Thyroid gland (tissue), 4 donors: Measurements from ENCODE around the gene APBA1. TPM values are rescaled to one million over a fixed set of nuclear protein-coding genes. Genes with fewer than 3 reads are reported as not detected.
A peak's percentile ranks its signal among the peaks of the same experiment; 100 is the strongest.

Source experiments
- DNase-seq, 2 donors: peaks; one replicate each; pipeline ENCODE4 v3.0.0-alpha.2; 2019
- H3K27ac ChIP-seq, 3 donors: fragments of 200-600 bp; sonication (generic); 1 replicate in 2 of 3; 2 replicates in 1 of 3; pipeline ENCODE4 v1.5.1; 2016 to 2019; ENCODE audit warnings: mild to moderate bottlenecking in 1 of 3, moderate library complexity in 1 of 3
- H3K27me3 ChIP-seq: fragments of 200-600 bp; sonication (generic); one replicate; pipeline ENCODE4 v1.5.1; 2019
- H3K36me3 ChIP-seq, 2 donors: fragments of 200-600 bp; sonication (generic); one replicate each; pipeline ENCODE4 v1.5.1; 2016 to 2019
- H3K4me1 ChIP-seq, 2 donors: fragments of 200-600 bp; sonication (generic); one replicate each; pipeline ENCODE4 v1.5.1; 2017 to 2019
- H3K4me3 ChIP-seq, 3 donors: fragments of 200-600 bp; sonication (generic); replicated peaks in 1 of 3; 1 replicate in 2 of 3; 2 replicates in 1 of 3; pipeline ENCODE4 v1.5.1; 2016; ENCODE audit warnings: mild to moderate bottlenecking in 1 of 3
- H3K9me3 ChIP-seq: fragments of 200-600 bp; sonication (generic); one replicate; pipeline ENCODE4 v1.5.1; 2017
- POLR2A ChIP-seq, 2 donors: fragments of 450-650 bp; IDR thresholded peaks; one replicate each; pipeline ENCODE4 v1.6.1; 2017; ENCODE audit warnings: antibody characterized with exemption in 2 of 2, mild to moderate bottlenecking in 2 of 2, moderate library complexity in 1 of 2
- WGBS, 2 donors: methylation state at CpG; one replicate each; pipeline ENCODE4 v1.1.5; 2017; 5-methylcytosine and 5-hydroxymethylcytosine counted together
- intact Hi-C: fragments of 100-400 bp; cut with DNase I; formaldehyde crosslinking; loops from one replicate; pipeline ENCODE4 v1.15.1; 2023
- total RNA-seq, 4 donors: library from RNA; depleted of rRNA; stranded (reverse); fragments of >200 nt; gene quantifications; one replicate each; pipeline ENCODE4 v1.2.3, GENCODE V29; 2016
- TF ChIP-seq, protein P1 (sequence below), 6 experiments: fragments of 200-600 bp in 3 of 6; fragments of 450-650 bp in 3 of 6; sonication (generic) in 3 of 6; IDR thresholded peaks; one replicate each; pipeline ENCODE4 v1.5.1; 2016 to 2019; ENCODE audit warnings: antibody characterized with exemption in 6 of 6, mild to moderate bottlenecking in 2 of 6, inconsistent platforms in 1 of 6, moderate library complexity in 1 of 6

The APBA1 gene
- total RNA-seq, 4 donors from 2014 or later: 2.8 to 11.2 (median 3.8) TPM

DNA sequence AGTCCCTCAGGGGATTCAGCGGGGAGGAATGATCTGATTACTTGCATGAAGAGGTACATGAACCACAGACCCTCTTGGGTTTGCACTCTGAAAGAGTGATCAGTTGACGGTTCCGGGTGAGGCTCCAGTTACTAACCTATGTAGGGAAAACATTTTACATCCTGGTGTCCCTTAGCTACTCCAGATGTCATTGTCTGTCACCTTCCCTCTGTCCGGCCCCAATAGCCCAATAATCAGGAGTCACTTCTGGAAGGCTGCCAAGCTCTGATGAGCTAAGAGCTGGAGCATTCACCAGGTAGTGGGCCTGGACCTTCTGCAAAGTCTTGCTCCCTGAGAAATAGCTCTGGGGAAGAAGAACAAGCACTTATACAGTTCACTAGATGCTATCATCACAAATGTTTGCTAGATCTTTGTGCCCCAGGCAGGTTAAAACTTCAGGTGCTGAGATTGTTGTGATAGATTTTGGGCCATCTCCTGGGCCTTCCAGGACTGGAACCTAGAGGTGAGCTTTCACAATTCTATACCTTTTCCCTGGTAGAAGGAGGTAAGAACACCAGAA lies 282.7 kb downstream of the APBA1 start:
- Histone ChIP-seq H3K36me3 (peaks cover 28 to 39% of the 10 kb centered on the region in 2 donors), H3K27me3 (no peaks in the 10 kb centered on the region), H3K27ac (no peak overlapping the region), H3K9me3 (no peaks in the 10 kb centered on the region), H3K4me1 (peaks cover 10 to 13% of the 10 kb centered on the region in 2 donors), H3K4me3 (no peak overlapping the region)
- WGBS, 2 donors: 90 to 96% methylated on average over 4 of the region's 4 CpGs
- no peak for TF ChIP-seq POLR2A (IDR thresholded peaks at IDR 0.05)
- TF ChIP-seq, protein P1, sequence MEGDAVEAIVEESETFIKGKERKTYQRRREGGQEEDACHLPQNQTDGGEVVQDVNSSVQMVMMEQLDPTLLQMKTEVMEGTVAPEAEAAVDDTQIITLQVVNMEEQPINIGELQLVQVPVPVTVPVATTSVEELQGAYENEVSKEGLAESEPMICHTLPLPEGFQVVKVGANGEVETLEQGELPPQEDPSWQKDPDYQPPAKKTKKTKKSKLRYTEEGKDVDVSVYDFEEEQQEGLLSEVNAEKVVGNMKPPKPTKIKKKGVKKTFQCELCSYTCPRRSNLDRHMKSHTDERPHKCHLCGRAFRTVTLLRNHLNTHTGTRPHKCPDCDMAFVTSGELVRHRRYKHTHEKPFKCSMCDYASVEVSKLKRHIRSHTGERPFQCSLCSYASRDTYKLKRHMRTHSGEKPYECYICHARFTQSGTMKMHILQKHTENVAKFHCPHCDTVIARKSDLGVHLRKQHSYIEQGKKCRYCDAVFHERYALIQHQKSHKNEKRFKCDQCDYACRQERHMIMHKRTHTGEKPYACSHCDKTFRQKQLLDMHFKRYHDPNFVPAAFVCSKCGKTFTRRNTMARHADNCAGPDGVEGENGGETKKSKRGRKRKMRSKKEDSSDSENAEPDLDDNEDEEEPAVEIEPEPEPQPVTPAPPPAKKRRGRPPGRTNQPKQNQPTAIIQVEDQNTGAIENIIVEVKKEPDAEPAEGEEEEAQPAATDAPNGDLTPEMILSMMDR (IDR thresholded peaks at IDR 0.05): no peak
- intact Hi-C loops: no loop called here
- DNase-seq: no peak

DNA sequence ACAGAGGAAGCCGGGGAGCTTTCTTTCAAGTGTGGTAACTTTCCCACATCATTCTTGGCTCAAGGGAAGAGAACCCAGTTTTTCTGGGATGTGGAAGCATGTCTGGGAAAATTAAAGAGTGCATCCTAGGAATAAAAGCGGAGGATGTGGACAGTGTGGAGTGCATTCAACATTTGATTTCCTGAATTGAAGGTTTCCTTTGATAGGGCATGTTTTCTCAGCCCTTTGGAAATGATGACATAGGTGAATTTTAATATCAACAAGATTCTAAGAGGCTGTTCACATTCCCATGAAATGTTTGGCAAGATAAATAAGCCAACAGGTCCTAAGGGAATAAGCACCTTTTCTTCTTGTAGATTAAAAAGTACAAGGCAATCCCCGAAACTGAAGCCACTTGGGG lies 283.6 kb downstream of the APBA1 start:
- H3K36me3 ChIP-seq: peaks cover 34 to 43% of the 10 kb centered on the region in 2 donors
- DNase-seq: no peak
- TF ChIP-seq, protein P1 (IDR thresholded peaks at IDR 0.05): no peak
- no peak for TF ChIP-seq POLR2A (IDR thresholded peaks at IDR 0.05)
- H3K27ac ChIP-seq: no peak overlapping the region
- no peak overlapping the region for H3K4me3 ChIP-seq
- peaks cover 10 to 13% of the 10 kb centered on the region in 2 donors for H3K4me1 ChIP-seq
- no peaks in the 10 kb centered on the region for H3K9me3 ChIP-seq
- intact Hi-C loops: no loop called here
- 82 to 88% methylated on average over 3 of the region's 3 CpGs for WGBS, 2 donors
- no peaks in the 10 kb centered on the region for H3K27me3 ChIP-seq

DNA sequence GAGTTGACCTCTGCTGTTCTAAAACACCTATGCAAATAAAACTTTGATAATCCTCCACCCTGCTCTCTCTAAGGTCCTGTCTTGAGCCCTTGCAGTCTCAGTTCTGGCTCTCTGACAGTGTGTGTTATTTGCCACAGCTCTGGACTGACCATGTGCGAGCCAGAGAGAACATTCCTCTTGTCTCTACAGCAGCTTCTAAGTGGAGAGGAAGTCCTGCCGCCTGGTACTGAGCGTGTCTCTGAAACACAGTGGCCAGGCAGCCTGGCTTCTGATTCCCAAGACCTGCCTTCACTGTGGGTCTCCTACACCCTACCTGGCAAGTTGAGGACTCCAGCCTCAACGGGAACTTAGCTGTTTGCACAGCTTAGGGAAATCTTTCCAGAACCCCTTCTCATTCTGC lies 285.5 kb downstream of the APBA1 start:
- H3K4me3 ChIP-seq: no peak overlapping the region
- 83 to 88% methylated on average over 4 of the region's 4 CpGs for WGBS, 2 donors
- no peak for DNase-seq
- H3K27me3 ChIP-seq: no peaks in the 10 kb centered on the region
- peak overlapping the region in 1 of 3 donors; percentile 6 for H3K27ac ChIP-seq
- peaks cover 28 to 36% of the 10 kb centered on the region in 2 donors for H3K36me3 ChIP-seq
- TF ChIP-seq, protein P1 (IDR thresholded peaks at IDR 0.05): no peak
- TF ChIP-seq POLR2A (IDR thresholded peaks at IDR 0.05): no peak
- intact Hi-C loops: no loop called here
- no peaks in the 10 kb centered on the region for H3K9me3 ChIP-seq
- H3K4me1 ChIP-seq: peaks cover 6 to 10% of the 10 kb centered on the region in 2 donors

DNA sequence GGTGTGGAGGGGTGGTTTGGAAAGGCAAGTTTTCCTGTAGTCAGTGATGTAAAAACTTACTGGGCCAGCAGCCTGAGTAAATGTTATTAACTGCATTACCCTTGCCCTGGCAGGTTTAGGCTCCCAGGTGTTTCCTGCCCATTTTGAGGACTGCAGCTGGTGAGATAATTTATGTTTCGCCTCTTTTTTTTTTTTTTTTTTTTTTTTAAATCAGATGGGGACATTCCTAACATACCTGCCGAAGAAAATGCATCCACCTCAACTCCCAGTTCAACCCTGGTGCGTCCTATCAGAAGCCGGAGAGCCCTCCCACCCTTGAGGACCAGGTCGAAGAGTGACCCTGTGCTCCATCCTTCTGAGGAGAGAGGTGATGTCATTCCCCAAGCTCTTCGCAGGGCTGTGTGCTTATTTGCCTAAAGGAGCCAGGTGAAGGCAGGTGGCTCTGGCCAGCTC lies 286.6 kb downstream of the APBA1 start:
- Histone ChIP-seq H3K27me3 (no peaks in the 10 kb centered on the region), H3K36me3 (peaks cover 24 to 43% of the 10 kb centered on the region in 2 donors), H3K27ac (peak overlapping the region in 2 of 3 donors; percentile 63 to 73), H3K9me3 (no peaks in the 10 kb centered on the region), H3K4me1 (peaks cover 10 to 11% of the 10 kb centered on the region in 2 donors), H3K4me3 (no peak overlapping the region)
- DNase-seq: peak in 1 of 2 donors; percentile 28
- intact Hi-C loops: no loop called here
- WGBS, 2 donors: 49 to 50% methylated on average over 6 of the region's 6 CpGs
- TF ChIP-seq, protein P1 (IDR thresholded peaks at IDR 0.05): no peak
- no peak for TF ChIP-seq POLR2A (IDR thresholded peaks at IDR 0.05)

DNA sequence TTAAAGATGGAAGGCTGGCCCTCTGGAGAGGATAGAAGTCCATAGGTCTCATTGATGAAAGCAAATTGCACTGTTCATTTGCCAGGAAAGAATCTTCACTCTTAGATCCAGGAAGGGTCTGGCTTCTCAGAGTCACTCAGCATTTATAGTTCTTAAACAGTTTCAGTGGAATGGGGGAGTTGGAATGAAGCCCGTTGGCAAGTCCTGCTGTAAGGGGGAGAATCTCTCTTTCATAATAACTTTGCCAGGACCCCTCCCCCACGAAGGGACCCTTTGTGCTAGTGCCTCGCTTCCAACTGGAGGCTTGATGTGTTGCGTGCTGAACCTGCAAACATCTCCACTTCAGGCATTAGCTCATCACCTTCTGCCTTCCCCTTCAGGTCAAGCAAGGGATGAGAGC lies 290.0 kb downstream of the APBA1 start:
- WGBS, 2 donors: 83 to 88% methylated on average over 4 of the region's 4 CpGs
- peaks cover 17 to 38% of the 10 kb centered on the region in 2 donors for H3K4me1 ChIP-seq
- no peaks in the 10 kb centered on the region for H3K27me3 ChIP-seq
- no peak for DNase-seq
- intact Hi-C loops: no loop called here
- H3K27ac ChIP-seq: peak overlapping the region in 2 of 3 donors; percentile 0 to 12
- no peak for TF ChIP-seq POLR2A (IDR thresholded peaks at IDR 0.05)
- TF ChIP-seq, protein P1 (IDR thresholded peaks at IDR 0.05): no peak
- no peak overlapping the region for H3K4me3 ChIP-seq
- H3K9me3 ChIP-seq: no peaks in the 10 kb centered on the region
- H3K36me3 ChIP-seq: peaks cover 20 to 36% of the 10 kb centered on the region in 2 donors
